Measurements from ENCODE around the gene DYNC2LI1.

The DYNC2LI1 gene

DNA sequence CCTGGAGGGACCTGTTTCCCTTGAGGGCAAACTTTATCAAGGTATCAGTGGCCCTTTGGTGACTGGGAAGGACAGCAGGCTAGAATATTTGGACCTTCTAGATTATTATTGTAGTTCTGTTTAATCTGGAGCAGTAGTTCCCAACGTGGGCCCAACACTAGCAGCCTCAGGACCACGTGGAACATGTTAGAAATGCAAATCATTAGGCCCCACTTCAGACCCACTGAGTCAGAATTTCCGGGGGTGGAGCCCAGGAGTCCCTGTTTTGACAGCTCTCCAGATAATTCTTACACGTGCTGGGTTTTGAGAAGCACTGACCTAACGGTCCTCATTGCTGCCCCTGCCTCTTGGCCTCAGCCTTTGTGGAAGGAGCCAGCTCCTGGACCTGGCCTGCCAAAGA is 25.5 kb upstream of the DYNC2LI1 start:
- TF ChIP-seq, protein P1, sequence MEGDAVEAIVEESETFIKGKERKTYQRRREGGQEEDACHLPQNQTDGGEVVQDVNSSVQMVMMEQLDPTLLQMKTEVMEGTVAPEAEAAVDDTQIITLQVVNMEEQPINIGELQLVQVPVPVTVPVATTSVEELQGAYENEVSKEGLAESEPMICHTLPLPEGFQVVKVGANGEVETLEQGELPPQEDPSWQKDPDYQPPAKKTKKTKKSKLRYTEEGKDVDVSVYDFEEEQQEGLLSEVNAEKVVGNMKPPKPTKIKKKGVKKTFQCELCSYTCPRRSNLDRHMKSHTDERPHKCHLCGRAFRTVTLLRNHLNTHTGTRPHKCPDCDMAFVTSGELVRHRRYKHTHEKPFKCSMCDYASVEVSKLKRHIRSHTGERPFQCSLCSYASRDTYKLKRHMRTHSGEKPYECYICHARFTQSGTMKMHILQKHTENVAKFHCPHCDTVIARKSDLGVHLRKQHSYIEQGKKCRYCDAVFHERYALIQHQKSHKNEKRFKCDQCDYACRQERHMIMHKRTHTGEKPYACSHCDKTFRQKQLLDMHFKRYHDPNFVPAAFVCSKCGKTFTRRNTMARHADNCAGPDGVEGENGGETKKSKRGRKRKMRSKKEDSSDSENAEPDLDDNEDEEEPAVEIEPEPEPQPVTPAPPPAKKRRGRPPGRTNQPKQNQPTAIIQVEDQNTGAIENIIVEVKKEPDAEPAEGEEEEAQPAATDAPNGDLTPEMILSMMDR (IDR thresholded peaks at IDR 0.05; ENCODE audit: low read length): no peak
- no peak for TF ChIP-seq EZH2 (IDR thresholded peaks at IDR 0.05; ENCODE audit: borderline replicate concordance, low read length)

DNA sequence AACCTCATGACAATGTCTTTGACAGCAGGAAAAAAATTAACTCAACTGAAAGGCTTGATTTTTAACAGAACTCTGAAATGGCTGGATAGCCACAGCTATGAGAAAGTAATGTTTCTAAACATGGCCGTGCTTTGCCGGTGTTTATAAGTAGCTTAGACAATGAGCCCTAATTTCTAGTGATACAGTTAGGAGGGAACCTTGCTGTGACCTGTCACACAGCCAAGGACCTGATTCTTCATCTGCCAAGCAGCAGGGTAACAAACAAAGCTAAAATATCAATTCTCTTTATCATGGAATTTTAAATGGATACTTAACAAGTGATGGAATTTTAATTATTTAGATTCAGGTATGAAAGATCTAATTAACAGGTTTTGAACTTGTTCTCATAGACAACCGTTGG is 24.3 kb upstream of the DYNC2LI1 start:
- TF ChIP-seq, protein P1 (IDR thresholded peaks at IDR 0.05; ENCODE audit: low read length): no peak
- no peak for TF ChIP-seq EZH2 (IDR thresholded peaks at IDR 0.05; ENCODE audit: borderline replicate concordance, low read length)
- no peaks in the 10 kb centered on the region for H3K9me3 ChIP-seq (ENCODE audit: low read length)

More for the DNA sequence above, 25.5 kb upstream of the DYNC2LI1 start:
- no peaks in the 10 kb centered on the region for H3K9me2 ChIP-seq (ENCODE audit: low read depth, low read length)
- no peak overlapping the region for H3K9ac ChIP-seq (ENCODE audit: low read length)
- no peaks in the 10 kb centered on the region for H3K9me3 ChIP-seq (ENCODE audit: low read length)
- H2AFZ ChIP-seq (ENCODE audit: low read length): no peak overlapping the region
- no peaks in the 10 kb centered on the region for H3K4me1 ChIP-seq (ENCODE audit: insufficient read depth, low read length, severe bottlenecking)
- H3F3A ChIP-seq (ENCODE audit: insufficient read depth, low read length): no peaks in the 10 kb centered on the region
- H4K20me1 ChIP-seq (ENCODE audit: insufficient read depth, low read length): no peaks in the 10 kb centered on the region
- H3K4me3 ChIP-seq (ENCODE audit: low read depth, low read length, poor library complexity, severe bottlenecking): no peak overlapping the region
- H3K27me3 ChIP-seq (ENCODE audit: insufficient read depth, low read length): no peaks in the 10 kb centered on the region
- H3K79me2 ChIP-seq (ENCODE audit: insufficient read depth, low read length): no peaks in the 10 kb centered on the region
- no peak overlapping the region for H3K4me2 ChIP-seq (ENCODE audit: low read length)
- H3K36me3 ChIP-seq (ENCODE audit: insufficient read depth, low read length): no peaks in the 10 kb centered on the region
- no peak overlapping the region for H3K27ac ChIP-seq (ENCODE audit: low read depth, low read length, poor library complexity, severe bottlenecking)

DNA sequence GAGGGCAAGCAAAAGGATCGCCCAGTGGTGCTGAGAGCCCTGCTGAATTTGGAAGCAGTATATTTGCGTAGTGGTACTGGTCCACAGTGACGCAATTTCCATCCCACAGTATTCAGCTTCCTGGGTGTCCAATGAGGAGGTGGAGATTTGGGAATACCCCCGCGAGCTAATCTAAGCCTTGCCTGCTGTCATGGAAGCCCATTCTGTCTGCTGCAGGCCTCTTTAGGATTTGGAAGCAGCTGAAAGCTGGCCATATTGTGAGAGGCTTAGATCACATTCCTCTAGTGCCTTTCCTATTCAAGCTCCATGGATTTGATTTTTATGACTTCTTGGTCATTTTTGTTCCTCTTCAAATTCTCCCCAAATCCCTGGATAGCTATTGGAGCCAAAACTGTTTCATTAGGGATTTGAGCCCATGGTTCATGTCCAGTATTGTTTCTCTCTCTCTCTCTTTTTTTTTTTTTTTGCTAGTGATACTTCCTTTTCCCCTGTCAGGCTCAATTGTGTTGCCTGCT is 22.3 kb upstream of the DYNC2LI1 start:
- Histone ChIP-seq H3K27me3 (ENCODE audit: insufficient read depth, low read length) (no peaks in the 10 kb centered on the region), H3K9ac (ENCODE audit: low read length) (no peak overlapping the region), H3K4me3 (ENCODE audit: low read depth, low read length, poor library complexity, severe bottlenecking) (no peak overlapping the region), H4K20me1 (ENCODE audit: insufficient read depth, low read length) (no peaks in the 10 kb centered on the region), H3K4me2 (ENCODE audit: low read length) (no peak overlapping the region), H3K36me3 (ENCODE audit: insufficient read depth, low read length) (no peaks in the 10 kb centered on the region), H3K4me1 (ENCODE audit: insufficient read depth, low read length, severe bottlenecking) (no peaks in the 10 kb centered on the region), H3K9me2 (ENCODE audit: low read depth, low read length) (no peaks in the 10 kb centered on the region), H2AFZ (ENCODE audit: low read length) (no peak overlapping the region), H3K9me3 (ENCODE audit: low read length) (no peaks in the 10 kb centered on the region), H3K27ac (ENCODE audit: low read depth, low read length, poor library complexity, severe bottlenecking) (no peak overlapping the region), H3F3A (ENCODE audit: insufficient read depth, low read length) (no peaks in the 10 kb centered on the region), H3K79me2 (ENCODE audit: insufficient read depth, low read length) (no peaks in the 10 kb centered on the region)
- no peak for TF ChIP-seq EZH2 (IDR thresholded peaks at IDR 0.05; ENCODE audit: borderline replicate concordance, low read length)
- TF ChIP-seq, protein P1 (IDR thresholded peaks at IDR 0.05; ENCODE audit: low read length): no peak

More for the DNA sequence above, 24.3 kb upstream of the DYNC2LI1 start:
- no peak overlapping the region for H3K27ac ChIP-seq (ENCODE audit: low read depth, low read length, poor library complexity, severe bottlenecking)
- no peak overlapping the region for H2AFZ ChIP-seq (ENCODE audit: low read length)
- no peak overlapping the region for H3K4me3 ChIP-seq (ENCODE audit: low read depth, low read length, poor library complexity, severe bottlenecking)
- no peaks in the 10 kb centered on the region for H3K36me3 ChIP-seq (ENCODE audit: insufficient read depth, low read length)
- no peaks in the 10 kb centered on the region for H3K27me3 ChIP-seq (ENCODE audit: insufficient read depth, low read length)
- no peak overlapping the region for H3K4me2 ChIP-seq (ENCODE audit: low read length)
- H3K9me2 ChIP-seq (ENCODE audit: low read depth, low read length): no peaks in the 10 kb centered on the region
- no peak overlapping the region for H3K9ac ChIP-seq (ENCODE audit: low read length)
- no peaks in the 10 kb centered on the region for H4K20me1 ChIP-seq (ENCODE audit: insufficient read depth, low read length)
- no peaks in the 10 kb centered on the region for H3F3A ChIP-seq (ENCODE audit: insufficient read depth, low read length)
- no peaks in the 10 kb centered on the region for H3K4me1 ChIP-seq (ENCODE audit: insufficient read depth, low read length, severe bottlenecking)
- H3K79me2 ChIP-seq (ENCODE audit: insufficient read depth, low read length): no peaks in the 10 kb centered on the region

Data from OCI-LY1 (cell line).